Testis (tissue), 2 donors: Measurements from ENCODE around the gene U2AF1L4.

Experiments
- POLR2A ChIP-seq: fragments of 450-650 bp; IDR thresholded peaks from one replicate; pipeline ENCODE4 v1.6.1; 2017; ENCODE audit warnings: antibody characterized with exemption, mild to moderate bottlenecking, moderate library complexity
- TF ChIP-seq, protein P1 (sequence below), 3 experiments: fragments of 450-650 bp in 2 of 3; fragments of 200-600 bp in 1 of 3; sonication (generic) in 1 of 3; IDR thresholded peaks; one replicate each; pipeline ENCODE4 v1.5.1; 2016 to 2019; ENCODE audit warnings: antibody characterized with exemption in 3 of 3, mild to moderate bottlenecking in 2 of 3, moderate library complexity in 1 of 3

DNA sequence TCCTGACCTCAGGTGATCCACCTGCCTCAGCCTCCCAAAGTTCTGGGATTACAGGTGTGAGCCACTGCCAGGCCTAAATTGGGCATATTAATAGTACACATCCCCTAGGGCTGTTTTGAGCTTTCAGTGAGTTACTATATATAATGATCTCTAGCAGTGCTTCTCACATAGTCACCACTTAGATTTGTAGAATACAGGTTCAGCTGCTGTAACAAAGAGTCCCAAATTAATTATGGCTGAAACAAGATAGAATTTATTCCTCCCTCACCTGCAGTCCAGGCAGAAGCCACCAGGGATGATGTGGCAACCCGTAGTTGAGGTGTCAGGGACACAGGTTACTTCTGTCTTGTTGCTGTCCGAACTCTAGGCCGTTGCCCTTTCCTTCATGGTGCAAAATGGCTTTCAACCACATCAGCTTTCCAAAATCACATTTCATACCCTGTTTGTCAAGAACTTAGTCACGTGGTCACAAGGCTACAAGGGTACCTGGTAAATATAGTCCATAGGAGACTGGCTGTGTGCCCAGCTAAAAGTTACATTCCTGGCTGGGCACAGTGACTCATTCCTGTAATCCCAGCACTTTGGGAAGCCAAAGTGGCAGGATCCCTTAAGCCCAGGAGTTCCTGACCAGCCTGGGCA is 15.6 kb upstream of the U2AF1L4 start:
- TF ChIP-seq, protein P1, sequence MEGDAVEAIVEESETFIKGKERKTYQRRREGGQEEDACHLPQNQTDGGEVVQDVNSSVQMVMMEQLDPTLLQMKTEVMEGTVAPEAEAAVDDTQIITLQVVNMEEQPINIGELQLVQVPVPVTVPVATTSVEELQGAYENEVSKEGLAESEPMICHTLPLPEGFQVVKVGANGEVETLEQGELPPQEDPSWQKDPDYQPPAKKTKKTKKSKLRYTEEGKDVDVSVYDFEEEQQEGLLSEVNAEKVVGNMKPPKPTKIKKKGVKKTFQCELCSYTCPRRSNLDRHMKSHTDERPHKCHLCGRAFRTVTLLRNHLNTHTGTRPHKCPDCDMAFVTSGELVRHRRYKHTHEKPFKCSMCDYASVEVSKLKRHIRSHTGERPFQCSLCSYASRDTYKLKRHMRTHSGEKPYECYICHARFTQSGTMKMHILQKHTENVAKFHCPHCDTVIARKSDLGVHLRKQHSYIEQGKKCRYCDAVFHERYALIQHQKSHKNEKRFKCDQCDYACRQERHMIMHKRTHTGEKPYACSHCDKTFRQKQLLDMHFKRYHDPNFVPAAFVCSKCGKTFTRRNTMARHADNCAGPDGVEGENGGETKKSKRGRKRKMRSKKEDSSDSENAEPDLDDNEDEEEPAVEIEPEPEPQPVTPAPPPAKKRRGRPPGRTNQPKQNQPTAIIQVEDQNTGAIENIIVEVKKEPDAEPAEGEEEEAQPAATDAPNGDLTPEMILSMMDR (IDR thresholded peaks at IDR 0.05): no peak
- no peak for TF ChIP-seq POLR2A
